Activated T-helper 2 cell treated with anti-CD3 and anti-CD28 coated beads, Interferon-gamma antibody, Interleukin-2, Interleukin-4, amounts not matched to agents 10 μg/mL and 5 μg/mL and 100 μg/mL, durations not matched to agents 14 hours and 24 hours and 36 hours (primary cell): Measurements from ENCODE around the gene MEFV. TPM values are rescaled to one million over a fixed set of nuclear protein-coding genes. Genes with fewer than 3 reads are reported as not detected.
"Not testable (repeated sequence)": the region's sequence is repeated elsewhere in the genome, so short reads cannot be mapped to it uniquely, and the experiment has no call there.

Experiments used
- DNase-seq: peaks from one replicate; pipeline ENCODE4 v3.0.0; 2021; ENCODE audit warnings: low spot score
- H3K27ac Mint-ChIP-seq: one replicate; pipeline ENCODE4 v1.8.0; 2021; ENCODE audit warnings: mixed read lengths
- H3K27me3 Mint-ChIP-seq: one replicate; pipeline ENCODE4 v1.8.0; 2021; ENCODE audit warnings: low read depth, mixed read lengths
- H3K36me3 Mint-ChIP-seq: one replicate; pipeline ENCODE4 v1.8.0; 2021; ENCODE audit warnings: low read depth, mixed read lengths
- H3K4me1 Mint-ChIP-seq: one replicate; pipeline ENCODE4 v1.8.0; 2021; ENCODE audit warnings: low read depth, mixed read lengths
- H3K4me3 Mint-ChIP-seq: one replicate; pipeline ENCODE4 v1.8.0; 2021; ENCODE audit warnings: low read depth, mild to moderate bottlenecking, moderate library complexity, mixed read lengths
- H3K9me3 Mint-ChIP-seq: one replicate; pipeline ENCODE4 v1.8.0; 2021; ENCODE audit warnings: mixed read lengths
- intact Hi-C: fragments of 100-400 bp; cut with micrococcal nuclease; formaldehyde crosslinking; loops from one replicate; pipeline ENCODE4 v1.15.1; 2023
- total RNA-seq: library from RNA; stranded (reverse); gene quantifications from 2 replicates; pipeline ENCODE4 v1.2.3, GENCODE V29; 2022

Gene MEFV
- total RNA-seq, 1 donor from 2014 or later = 0.18 TPM

GRCh38 chr16:3282730-3283542, 26.5 kb upstream of the MEFV start, which contains the start of gene ZNF263:
ZNF263 (plus strand) TSS chr16:3283491; CDS start chr16:3283819, 328 bp downstream.
- peaks cover 46% of the 10 kb centered on the region for H3K36me3 Mint-ChIP-seq
- DNase-seq = peak; percentile 93
- peak within 1 kb of the TSS; percentile 98 for H3K4me3 Mint-ChIP-seq
- H3K4me1 Mint-ChIP-seq = peaks cover 16% of the 10 kb centered on the region
- peak within 1 kb of the TSS; percentile 97 for H3K27ac Mint-ChIP-seq
- intact Hi-C loops = loop anchor here (1.0 to 5.0 kb wide), 8 partner anchors 19 to 219 kb away; partner anchors contain the start of genes CLUAP1, TIGD7, ZNF174 and ZNF200
- peaks cover 3% of the 10 kb centered on the region for H3K27me3 Mint-ChIP-seq
- H3K9me3 Mint-ChIP-seq = peaks cover 31% of the 10 kb centered on the region

GRCh38 chr16:3282103-3282729, 25.8 kb upstream of the MEFV start:
- H3K27ac Mint-ChIP-seq = peak overlapping the region; percentile 64
- peaks cover 16% of the 10 kb centered on the region for H3K4me1 Mint-ChIP-seq
- peak overlapping the region; percentile 98 for H3K4me3 Mint-ChIP-seq
- peaks cover 25% of the 10 kb centered on the region for H3K9me3 Mint-ChIP-seq
- intact Hi-C loops = loop anchor here (2.0 to 5.0 kb wide), 5 partner anchors 23 to 220 kb away; partner anchors contain the start of genes CLUAP1, TIGD7 and ZNF75A
- peaks cover 7% of the 10 kb centered on the region for H3K27me3 Mint-ChIP-seq
- DNase-seq = no peak
- H3K36me3 Mint-ChIP-seq = peaks cover 38% of the 10 kb centered on the region

GRCh38 chr16:3281222-3281820, 24.9 kb upstream of the MEFV start:
- H3K27ac Mint-ChIP-seq = no peak overlapping the region
- H3K4me3 Mint-ChIP-seq = peak overlapping the region; percentile 98
- DNase-seq = no peak
- peaks cover 16% of the 10 kb centered on the region for H3K4me1 Mint-ChIP-seq
- H3K27me3 Mint-ChIP-seq = peaks cover 11% of the 10 kb centered on the region
- H3K36me3 Mint-ChIP-seq = peaks cover 30% of the 10 kb centered on the region
- peaks cover 19% of the 10 kb centered on the region for H3K9me3 Mint-ChIP-seq
- intact Hi-C loops = loop anchor here (5.0 kb wide), 4 partner anchors 99 to 221 kb away; partner anchors contain the start of gene CLUAP1

- H3K36me3 Mint-ChIP-seq = no peaks in the 10 kb centered on the region
- no peaks in the 10 kb centered on the region for H3K4me1 Mint-ChIP-seq
- intact Hi-C loops = no loop called here
- DNase-seq = no peak
- peaks cover 15% of the 10 kb centered on the region for H3K27me3 Mint-ChIP-seq
- no peak overlapping the region for H3K27ac Mint-ChIP-seq
- no peak overlapping the region for H3K4me3 Mint-ChIP-seq
- peaks cover 5% of the 10 kb centered on the region for H3K9me3 Mint-ChIP-seq
These were observed 20.2 kb upstream of the MEFV start for GRCh38 chr16:3276679-3277078.

GRCh38 chr16:3274947-3275346, 18.5 kb upstream of the MEFV start:
- Mint-ChIP-seq H3K4me1 (no peaks in the 10 kb centered on the region), H3K27me3 (peaks cover 15% of the 10 kb centered on the region), H3K36me3 (no peaks in the 10 kb centered on the region), H3K27ac (no peak overlapping the region), H3K4me3 (no peak overlapping the region), H3K9me3 (peaks cover 5% of the 10 kb centered on the region)
- no peak for DNase-seq
- intact Hi-C loops = no loop called here

- Mint-ChIP-seq H3K36me3 (peaks cover 2% of the 10 kb centered on the region), H3K4me1 (no peaks in the 10 kb centered on the region), H3K9me3 (peaks cover 7% of the 10 kb centered on the region), H3K4me3 (no peak overlapping the region), H3K27ac (no peak overlapping the region), H3K27me3 (peaks cover 15% of the 10 kb centered on the region)
- intact Hi-C loops = no loop called here
- no peak for DNase-seq
These were observed 18.1 kb upstream of the MEFV start for GRCh38 chr16:3274490-3274889.

GRCh38 chr16:3271281-3271680, 14.8 kb upstream of the MEFV start:
- Mint-ChIP-seq H3K36me3 (peaks cover 22% of the 10 kb centered on the region), H3K9me3 (peaks cover 12% of the 10 kb centered on the region)
- intact Hi-C loops, H3K27ac Mint-ChIP-seq, H3K4me1 Mint-ChIP-seq, DNase-seq, H3K27me3 Mint-ChIP-seq, H3K4me3 Mint-ChIP-seq: not testable (repeated sequence)

GRCh38 chr16:3270718-3271117, 14.3 kb upstream of the MEFV start:
- H3K27me3 Mint-ChIP-seq, DNase-seq, H3K27ac Mint-ChIP-seq, intact Hi-C loops, H3K4me1 Mint-ChIP-seq, H3K4me3 Mint-ChIP-seq: not testable (repeated sequence)
- Mint-ChIP-seq H3K9me3 (peaks cover 12% of the 10 kb centered on the region), H3K36me3 (peaks cover 24% of the 10 kb centered on the region)

- no peak overlapping the region for H3K4me3 Mint-ChIP-seq
- H3K4me1 Mint-ChIP-seq = peaks cover 3% of the 10 kb centered on the region
- no peak for DNase-seq
- no peak overlapping the region for H3K27ac Mint-ChIP-seq
- no peaks in the 10 kb centered on the region for H3K27me3 Mint-ChIP-seq
- peaks cover 7% of the 10 kb centered on the region for H3K9me3 Mint-ChIP-seq
- intact Hi-C loops = no loop called here
- H3K36me3 Mint-ChIP-seq = peaks cover 32% of the 10 kb centered on the region
These were observed 11.9 kb upstream of the MEFV start for GRCh38 chr16:3268294-3268693.

GRCh38 chr16:3266873-3267537, 10.6 kb upstream of the MEFV start:
- no peak for DNase-seq
- Mint-ChIP-seq H3K4me1 (peaks cover 8% of the 10 kb centered on the region), H3K36me3 (peaks cover 32% of the 10 kb centered on the region), H3K27ac (no peak overlapping the region), H3K4me3 (no peak overlapping the region), H3K27me3 (no peaks in the 10 kb centered on the region), H3K9me3 (peaks cover 7% of the 10 kb centered on the region)
- intact Hi-C loops = no loop called here

GRCh38 chr16:3264137-3265036, 8.0 kb upstream of the MEFV start:
- Mint-ChIP-seq H3K27me3 (no peaks in the 10 kb centered on the region), H3K4me1 (peaks cover 8% of the 10 kb centered on the region), H3K36me3 (peaks cover 29% of the 10 kb centered on the region), H3K4me3 (peak overlapping the region; percentile 89), H3K9me3 (peaks cover 4% of the 10 kb centered on the region), H3K27ac (peak overlapping the region; percentile 88)
- peak; percentile 97 for DNase-seq
- intact Hi-C loops = loop anchor here (1.0 to 5.0 kb wide), 6 partner anchors 19 to 238 kb away; partner anchors contain the start of genes CLUAP1, TIGD7, ZNF174 and ZNF200
